ENCODE data around the gene SKOR1. TPM values are rescaled to one million over a fixed set of nuclear protein-coding genes. Genes with fewer than 3 reads are reported as not detected.

Gene SKOR1
- total RNA-seq, 1 donor from 2014 or later: not detected

- no peak for DNase-seq (ENCODE audit: low read depth)
- no peaks in the 10 kb centered on the region for H3K36me3 ChIP-seq (ENCODE audit: control insufficient read depth, insufficient read depth, low read length)
- no peak overlapping the region for H3K4me3 ChIP-seq (ENCODE audit: low read depth, low read length)
- no peak for TF ChIP-seq CTCF (IDR thresholded peaks at IDR 0.05; ENCODE audit: insufficient read depth, low read length, poor library complexity, severe bottlenecking)
- no peaks in the 10 kb centered on the region for H3K27me3 ChIP-seq (ENCODE audit: control insufficient read depth, insufficient read depth, low read length)
Measured at GRCh38 chr15:67783303-67783702, 42.0 kb upstream of the SKOR1 start.

DNA sequence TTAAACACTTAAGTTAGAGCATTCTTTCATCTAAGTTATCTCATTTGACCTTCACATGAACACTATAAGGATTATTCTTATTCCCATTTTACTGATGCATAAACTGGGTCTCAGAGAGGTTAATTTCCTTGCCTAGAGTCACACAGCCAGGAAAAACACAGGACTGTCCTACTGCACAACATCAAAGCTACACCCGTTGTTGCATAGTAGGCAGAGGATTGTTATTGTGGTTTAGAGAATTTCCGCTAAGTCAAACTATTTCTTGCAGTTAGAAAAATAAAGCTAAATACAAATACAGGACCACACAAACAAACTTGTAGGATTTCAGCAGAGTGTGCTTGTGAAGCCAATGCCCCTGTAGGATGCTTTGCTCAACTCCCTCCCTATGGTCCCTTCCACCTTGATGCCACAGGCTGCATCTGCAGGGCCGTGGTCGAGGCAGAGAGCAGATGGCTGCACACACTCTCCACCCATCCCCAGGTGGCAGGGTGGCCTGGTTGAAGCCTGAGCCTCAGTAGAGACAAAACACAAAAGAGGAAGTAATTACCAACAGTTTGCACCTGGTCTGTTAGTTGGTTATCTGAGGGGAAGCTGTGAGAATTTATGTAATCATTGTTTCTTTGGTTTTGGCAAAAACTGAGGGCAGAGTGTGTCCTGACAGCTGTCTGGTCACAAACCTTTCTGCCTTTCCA lies 41.1 kb upstream of the SKOR1 start:
- Histone ChIP-seq H3K36me3 (ENCODE audit: control insufficient read depth, insufficient read depth, low read length) (no peaks in the 10 kb centered on the region), H3K4me3 (ENCODE audit: low read depth, low read length) (no peak overlapping the region), H3K27me3 (ENCODE audit: control insufficient read depth, insufficient read depth, low read length) (no peaks in the 10 kb centered on the region)
- no peak for TF ChIP-seq CTCF (IDR thresholded peaks at IDR 0.05; ENCODE audit: insufficient read depth, low read length, poor library complexity, severe bottlenecking)
- no peak for DNase-seq (ENCODE audit: low read depth)

DNA sequence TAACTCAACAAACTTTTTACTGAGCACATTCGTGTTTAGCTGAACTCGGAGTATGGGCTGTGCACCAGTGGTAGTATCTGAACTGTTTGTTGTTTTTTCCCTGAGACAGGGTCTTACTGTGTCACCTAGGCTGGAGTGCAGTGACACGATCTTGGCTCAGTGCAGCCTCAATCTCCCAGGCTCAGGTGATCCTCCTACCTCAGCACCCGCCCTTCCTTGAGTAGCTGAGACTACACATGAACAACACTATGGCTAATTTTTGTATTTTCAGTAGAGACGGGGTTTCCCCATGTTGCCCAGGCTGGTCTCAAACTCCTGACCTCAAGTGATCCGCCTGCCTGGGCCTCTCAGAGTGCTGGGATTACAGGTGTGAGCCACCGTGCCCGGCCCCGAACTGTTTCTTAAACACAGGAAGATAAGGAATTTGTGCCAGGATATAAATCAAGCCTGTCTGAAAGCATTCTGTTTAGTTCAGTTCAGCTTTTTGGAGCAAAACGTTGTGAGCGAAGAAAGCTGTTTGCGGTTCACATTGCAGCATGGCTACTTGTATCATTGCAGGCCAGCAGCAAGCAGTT lies 40.4 kb upstream of the SKOR1 start:
- DNase-seq (ENCODE audit: low read depth): no peak
- Histone ChIP-seq H3K4me3 (ENCODE audit: low read depth, low read length) (no peak overlapping the region), H3K36me3 (ENCODE audit: control insufficient read depth, insufficient read depth, low read length) (no peaks in the 10 kb centered on the region), H3K27me3 (ENCODE audit: control insufficient read depth, insufficient read depth, low read length) (no peaks in the 10 kb centered on the region)
- no peak for TF ChIP-seq CTCF (IDR thresholded peaks at IDR 0.05; ENCODE audit: insufficient read depth, low read length, poor library complexity, severe bottlenecking)

DNA sequence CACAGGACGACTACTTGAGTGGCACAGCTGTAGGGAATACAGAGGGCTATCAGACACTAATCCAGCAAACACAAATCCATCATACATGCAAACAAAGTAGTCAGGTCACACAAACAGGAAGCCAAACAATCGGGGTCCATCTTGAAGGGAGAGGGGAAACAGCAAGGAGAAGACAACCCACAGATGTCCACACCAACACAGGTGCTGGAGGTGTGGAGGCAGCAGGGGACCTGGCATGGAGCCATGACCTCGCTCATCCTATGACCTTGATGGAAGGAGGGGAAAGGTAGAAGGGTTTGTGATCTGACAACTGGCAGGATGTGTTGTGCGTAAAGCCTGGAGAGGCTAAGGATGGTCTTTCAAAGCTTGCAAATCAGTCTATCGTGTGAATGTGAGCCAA lies 39.9 kb upstream of the SKOR1 start:
- DNase-seq (ENCODE audit: low read depth): no peak
- Histone ChIP-seq H3K4me3 (ENCODE audit: low read depth, low read length) (no peak overlapping the region), H3K36me3 (ENCODE audit: control insufficient read depth, insufficient read depth, low read length) (no peaks in the 10 kb centered on the region), H3K27me3 (ENCODE audit: control insufficient read depth, insufficient read depth, low read length) (no peaks in the 10 kb centered on the region)
- no peak for TF ChIP-seq CTCF (IDR thresholded peaks at IDR 0.05; ENCODE audit: insufficient read depth, low read length, poor library complexity, severe bottlenecking)

DNA sequence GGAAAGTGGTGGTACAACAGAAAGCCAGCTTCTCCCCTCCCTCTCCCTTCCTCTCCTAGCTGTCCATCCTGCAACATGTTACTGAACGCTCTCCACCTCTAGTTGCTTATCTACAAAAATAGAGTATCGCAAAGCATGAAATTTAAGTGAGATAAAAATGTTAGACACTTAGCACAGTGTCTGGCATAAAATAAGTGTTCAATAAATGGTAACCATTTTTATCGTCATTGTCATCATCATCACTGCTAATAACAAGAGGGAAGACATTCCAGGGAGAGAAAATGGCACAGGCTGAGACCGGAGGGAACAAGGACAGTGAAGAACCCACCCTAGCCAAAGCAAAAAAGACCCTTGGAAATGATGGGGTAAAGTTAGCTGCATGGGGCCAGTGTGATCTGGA lies 38.7 kb upstream of the SKOR1 start:
- no peaks in the 10 kb centered on the region for H3K27me3 ChIP-seq (ENCODE audit: control insufficient read depth, insufficient read depth, low read length)
- H3K4me3 ChIP-seq (ENCODE audit: low read depth, low read length): no peak overlapping the region
- no peak for DNase-seq (ENCODE audit: low read depth)
- H3K36me3 ChIP-seq (ENCODE audit: control insufficient read depth, insufficient read depth, low read length): no peaks in the 10 kb centered on the region
- no peak for TF ChIP-seq CTCF (IDR thresholded peaks at IDR 0.05; ENCODE audit: insufficient read depth, low read length, poor library complexity, severe bottlenecking)

DNA sequence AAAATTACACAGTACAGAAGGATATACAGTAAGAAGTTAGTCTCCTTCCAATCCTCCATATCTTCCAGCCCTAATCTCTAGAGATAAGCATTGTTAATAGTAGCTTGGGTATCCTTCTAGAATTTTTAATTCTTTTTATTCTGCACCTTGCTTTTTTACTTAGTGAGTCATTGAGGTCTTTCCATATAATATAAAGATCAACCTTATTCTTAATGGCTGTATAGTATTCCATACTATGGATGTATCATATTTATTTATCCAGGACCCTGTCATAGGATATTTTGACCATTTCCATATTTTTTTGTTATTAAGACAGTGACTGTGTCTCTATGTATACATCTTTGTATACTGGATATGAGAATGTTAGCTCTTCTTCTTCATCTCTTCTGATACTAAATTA lies 36.3 kb upstream of the SKOR1 start:
- no peaks in the 10 kb centered on the region for H3K27me3 ChIP-seq (ENCODE audit: control insufficient read depth, insufficient read depth, low read length)
- no peak overlapping the region for H3K4me3 ChIP-seq (ENCODE audit: low read depth, low read length)
- no peak for TF ChIP-seq CTCF (IDR thresholded peaks at IDR 0.05; ENCODE audit: insufficient read depth, low read length, poor library complexity, severe bottlenecking)
- H3K36me3 ChIP-seq (ENCODE audit: control insufficient read depth, insufficient read depth, low read length): no peaks in the 10 kb centered on the region
- no peak for DNase-seq (ENCODE audit: low read depth)
